ENCODE measurements around the gene SLC35F1. TPM values are rescaled to one million over a fixed set of nuclear protein-coding genes. Genes with fewer than 3 reads are reported as not detected.

SLC35F1 gene
- total and polyA plus RNA-seq, 9 of the 15 experiments (the other 6 are each of a cell fraction or from before 2014, with no cell fraction given) = 0.03 to 0.06 TPM; not detected in 7

- TF ChIP-seq, protein P1, sequence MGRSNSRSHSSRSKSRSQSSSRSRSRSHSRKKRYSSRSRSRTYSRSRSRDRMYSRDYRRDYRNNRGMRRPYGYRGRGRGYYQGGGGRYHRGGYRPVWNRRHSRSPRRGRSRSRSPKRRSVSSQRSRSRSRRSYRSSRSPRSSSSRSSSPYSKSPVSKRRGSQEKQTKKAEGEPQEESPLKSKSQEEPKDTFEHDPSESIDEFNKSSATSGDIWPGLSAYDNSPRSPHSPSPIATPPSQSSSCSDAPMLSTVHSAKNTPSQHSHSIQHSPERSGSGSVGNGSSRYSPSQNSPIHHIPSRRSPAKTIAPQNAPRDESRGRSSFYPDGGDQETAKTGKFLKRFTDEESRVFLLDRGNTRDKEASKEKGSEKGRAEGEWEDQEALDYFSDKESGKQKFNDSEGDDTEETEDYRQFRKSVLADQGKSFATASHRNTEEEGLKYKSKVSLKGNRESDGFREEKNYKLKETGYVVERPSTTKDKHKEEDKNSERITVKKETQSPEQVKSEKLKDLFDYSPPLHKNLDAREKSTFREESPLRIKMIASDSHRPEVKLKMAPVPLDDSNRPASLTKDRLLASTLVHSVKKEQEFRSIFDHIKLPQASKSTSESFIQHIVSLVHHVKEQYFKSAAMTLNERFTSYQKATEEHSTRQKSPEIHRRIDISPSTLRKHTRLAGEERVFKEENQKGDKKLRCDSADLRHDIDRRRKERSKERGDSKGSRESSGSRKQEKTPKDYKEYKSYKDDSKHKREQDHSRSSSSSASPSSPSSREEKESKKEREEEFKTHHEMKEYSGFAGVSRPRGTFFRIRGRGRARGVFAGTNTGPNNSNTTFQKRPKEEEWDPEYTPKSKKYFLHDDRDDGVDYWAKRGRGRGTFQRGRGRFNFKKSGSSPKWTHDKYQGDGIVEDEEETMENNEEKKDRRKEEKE (IDR thresholded peaks at IDR 0.05; ENCODE audit: borderline replicate concordance in 1 of 2, control insufficient read depth in 1 of 2, low read depth in 2 of 2, low read length in 1 of 2) = no peak
- TF ChIP-seq PREB (CRISPR knock-in tag; IDR thresholded peaks at IDR 0.05) = no peak
These were observed 532 bp upstream of the SLC35F1 start (continued) for GRCh38 chr6:117906507-117906957.

GRCh38 chr6:117907601-117908245, 659 bp downstream of the SLC35F1 start:
- no TSS peak for BruUV-seq (replicated peaks)
- WGBS (ENCODE audit: insufficient coverage, low coverage, missing lambda C conversion rate) = 35% methylated on average over 16 of the region's 81 CpGs
- ATAC-seq = no peak
- H3K9me1 ChIP-seq (ENCODE audit: control insufficient read depth, insufficient read depth, low read length) = no peaks in the 10 kb centered on the region
- POLR2A ChIA-PET = no interaction called here
- no peaks in the 10 kb centered on the region for H3K9me3 ChIP-seq (replicated peaks; ENCODE audit: control insufficient read depth, insufficient read depth, low read depth, low read length)
- no peak overlapping the region for H3K27ac ChIP-seq (ENCODE audit: extremely low read depth, low read depth, low read length)
- no peak overlapping the region; the same call in 1 of the 2 replicates for H3K4me3 ChIP-seq
- no peaks in the 10 kb centered on the region for H3K27me3 ChIP-seq (ENCODE audit: control insufficient read depth in 2 of 2, insufficient read depth in 2 of 2, low read length in 2 of 2)
- FAIRE-seq = no peak
- in situ Hi-C loops (cut with MboI) (no loop called here), intact Hi-C loops (cut with micrococcal nuclease) (no loop called here)
- no peak overlapping the region for H3K9ac ChIP-seq (ENCODE audit: insufficient read depth in 1 of 2, low read depth in 2 of 2, low read length in 2 of 2)
- H3K79me2 ChIP-seq (ENCODE audit: control insufficient read depth, insufficient read depth, low read length) = no peaks in the 10 kb centered on the region
- no peak overlapping the region for H2AFZ ChIP-seq (ENCODE audit: low read depth, low read length)
- no peaks in the 10 kb centered on the region for H3K36me3 ChIP-seq (ENCODE audit: control insufficient read depth, insufficient read depth, low read length)
- peaks cover 0 to 12% of the 10 kb centered on the region in 2 experiments; a peak in 2 of 5 replicates for H3K4me1 ChIP-seq (replicated peaks in 1 of 2; ENCODE audit: control insufficient read depth in 2 of 2, insufficient read depth in 2 of 2, low read length in 2 of 2)
- no peaks in the 10 kb centered on the region for H4K20me1 ChIP-seq (replicated peaks; ENCODE audit: control insufficient read depth, insufficient read depth, low read length)
- CTCF ChIA-PET (ENCODE audit: low intra/inter-chr PET ratio) = no interaction called here
- H3K4me2 ChIP-seq (ENCODE audit: insufficient read depth, low read length) = no peak overlapping the region
- no peak for DNase-seq (ENCODE audit: extremely low read depth in 1 of 4, low spot score in 3 of 4)
- TF ChIP-seq TBL1XR1 (IDR thresholded peaks at IDR 0.05; ENCODE audit: low read length in 2 of 2) (no peak), HNRNPH1 (optimal IDR thresholded peaks at IDR 0.05; ENCODE audit: low read depth, low read length) (no peak), ZNF197 (CRISPR knock-in tag; IDR thresholded peaks at IDR 0.05; ENCODE audit: low read depth) (no peak), MYBL2 (IDR thresholded peaks at IDR 0.05; ENCODE audit: low read depth) (no peak), MYBL2 (CRISPR knock-in tag; IDR thresholded peaks at IDR 0.05; ENCODE audit: borderline replicate concordance) (no peak), WHSC1 (IDR thresholded peaks at IDR 0.05; ENCODE audit: low read length) (no peak), MXD1 (CRISPR knock-in tag; IDR thresholded peaks at IDR 0.05; ENCODE audit: borderline replicate concordance, poor library complexity, severe bottlenecking) (no peak), TCF15 (CRISPR knock-in tag; IDR thresholded peaks at IDR 0.05) (no peak), SMARCA4 (IDR thresholded peaks at IDR 0.05) (no peak), ZNF551 (CRISPR knock-in tag; IDR thresholded peaks at IDR 0.05) (no peak), ARID3B (CRISPR knock-in tag; IDR thresholded peaks at IDR 0.05; ENCODE audit: borderline replicate concordance) (no peak)
